SKM-1 treated with dmso at 0.1 percent for 144 hours (cell line): ENCODE data around the gene FASTKD2.

Experiments used
- DNase-seq: peaks from one replicate; lab custom pipeline; 2025; ENCODE audit not compliant: unreplicated experiment; lab: John Stamatoyannopoulos, UW

The FASTKD2 gene

DNA sequence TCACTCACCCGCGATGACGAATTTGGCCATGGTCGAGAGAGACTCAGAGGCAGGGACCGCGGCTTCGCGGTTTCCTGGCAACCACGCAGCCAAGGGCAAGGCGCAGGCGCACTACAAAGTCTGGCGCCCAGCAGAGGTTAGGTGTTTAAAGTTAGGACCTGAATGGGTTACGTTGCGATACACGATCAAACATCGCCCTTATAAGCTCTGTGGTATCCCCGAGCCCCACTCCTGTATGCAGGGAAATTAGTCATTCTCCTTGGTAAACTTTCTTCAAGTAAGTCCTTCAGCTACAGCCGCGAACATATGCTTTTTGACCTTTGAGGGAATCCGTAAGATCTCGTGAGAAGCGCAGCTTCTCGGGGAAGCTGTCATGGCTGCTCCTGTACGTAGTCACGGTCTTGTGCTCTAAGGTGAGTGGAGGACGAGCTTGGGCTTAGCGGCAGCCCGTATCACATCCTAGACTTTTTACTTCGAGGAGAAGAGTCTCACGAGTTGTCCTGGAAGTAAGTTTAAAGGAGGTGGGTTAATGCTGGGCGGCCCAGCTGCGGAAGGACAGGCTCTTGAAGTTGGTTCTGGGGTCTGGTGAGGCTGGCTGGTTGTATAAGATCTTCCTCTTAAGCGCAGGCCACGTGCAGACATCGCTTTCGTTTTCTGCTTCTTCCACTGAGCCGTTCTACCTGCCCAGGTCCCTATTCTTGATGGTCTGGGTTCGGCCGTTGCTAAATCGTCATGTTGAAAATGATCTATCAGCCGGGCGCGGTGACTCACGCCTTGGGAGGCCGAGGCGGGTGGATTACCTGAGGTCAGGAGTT, at the start of gene FASTKD2, which contains the start of gene MDH1B:
Gene FASTKD2 (plus strand): TSS at position 365 of the 815 bp plus-strand sequence. CDS start 1,088 bp downstream, outside the sequence.
Gene MDH1B (minus strand): TSS at position 87 of the 815 bp plus-strand sequence. CDS start 57 bp downstream, at position 30.
- peak; percentile 85 for DNase-seq

DNA sequence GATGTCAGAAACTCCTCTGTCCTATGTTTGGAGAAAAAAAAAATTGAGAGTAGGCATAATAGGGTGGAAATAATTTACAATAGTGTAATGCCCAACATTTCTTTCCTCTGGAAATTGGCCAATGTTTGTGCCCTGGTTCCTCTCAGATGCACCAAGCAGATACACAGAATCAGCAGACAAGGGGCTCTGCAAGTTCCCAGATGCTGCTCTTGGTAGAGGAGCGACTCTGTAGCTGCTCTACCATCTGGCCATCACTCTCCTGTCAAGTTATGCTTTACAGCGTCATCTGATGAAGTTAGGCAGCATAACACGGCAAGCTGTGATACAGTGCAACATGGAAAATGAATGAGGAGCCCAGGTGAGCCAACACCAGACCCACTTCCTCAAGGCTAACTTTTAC, 48.8 kb upstream of the FASTKD2 start:
- DNase-seq, result no peak

DNA sequence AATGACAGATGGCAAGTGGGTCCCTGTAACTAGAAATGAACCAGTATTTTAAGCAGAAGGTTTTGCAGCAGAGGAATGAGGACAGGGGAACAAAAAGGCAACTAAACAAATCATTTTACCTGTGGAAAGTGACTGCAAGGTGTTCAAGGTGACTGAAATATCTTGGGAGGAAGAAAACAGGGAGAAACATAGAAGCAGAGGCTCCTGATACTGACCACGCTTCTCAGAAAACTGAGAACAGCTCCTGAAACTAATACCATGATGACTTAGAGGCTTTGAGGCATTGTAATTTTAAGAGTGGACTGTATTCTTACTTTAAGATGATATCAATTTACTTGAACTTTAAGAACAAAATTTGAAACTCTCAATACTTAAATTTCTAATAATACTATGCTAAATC, 47.1 kb upstream of the FASTKD2 start, which contains the start of gene DYTN:
Gene DYTN (minus strand): TSS at position 101 of the 400 bp plus-strand sequence. CDS start 117 bp downstream, outside the sequence.
- no peak for DNase-seq

DNA sequence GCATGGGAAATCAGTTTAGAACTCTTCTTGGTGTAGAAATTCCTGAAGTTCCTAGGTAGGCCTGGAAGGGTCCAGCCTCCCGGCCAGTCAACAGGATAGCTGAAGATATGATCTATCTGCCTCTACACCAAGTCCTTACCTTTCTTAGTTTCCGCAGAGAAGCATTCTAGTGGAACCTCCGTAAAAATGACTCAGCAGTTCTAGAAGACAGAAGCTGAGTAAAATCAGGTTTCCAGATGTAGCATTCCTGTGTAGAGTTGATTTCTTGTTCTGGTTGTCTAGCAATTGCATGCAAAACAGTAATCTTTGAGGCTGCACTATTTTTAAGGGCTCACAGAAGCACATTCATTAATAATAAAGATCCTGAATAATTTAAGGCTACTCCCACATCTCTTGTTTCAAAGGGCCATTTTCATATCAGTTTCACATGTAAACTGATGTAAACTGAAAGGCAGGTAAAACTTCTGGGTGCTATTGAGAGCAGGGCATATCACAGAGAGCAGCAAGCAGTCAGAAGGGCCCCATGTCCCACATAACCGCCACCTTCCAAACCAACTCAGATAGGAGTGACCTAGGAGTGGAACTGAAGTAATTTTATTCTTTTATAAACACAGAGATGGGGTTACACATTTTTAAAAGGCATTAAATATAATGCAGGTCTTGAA, 44.0 kb upstream of the FASTKD2 start:
- no peak for DNase-seq

DNA sequence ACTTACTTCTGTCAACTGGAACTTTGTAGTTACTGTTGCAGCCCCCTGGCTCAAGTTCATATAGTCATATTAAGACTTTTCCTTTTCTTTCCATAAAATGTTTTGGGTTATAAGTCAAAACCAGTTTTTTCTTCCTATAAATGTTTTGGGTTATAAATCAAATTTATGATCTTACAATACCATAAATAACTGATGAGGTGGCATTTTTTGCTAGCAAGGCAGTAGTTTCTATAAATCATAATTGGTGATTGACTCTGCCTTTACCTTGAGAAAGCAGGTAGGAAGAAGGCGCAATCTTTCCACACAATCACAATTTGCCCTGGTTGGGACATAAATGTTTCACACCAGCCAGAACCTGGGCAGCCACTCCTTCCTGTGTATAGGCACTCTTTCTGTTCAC, 42.1 kb upstream of the FASTKD2 start:
- no peak for DNase-seq

DNA sequence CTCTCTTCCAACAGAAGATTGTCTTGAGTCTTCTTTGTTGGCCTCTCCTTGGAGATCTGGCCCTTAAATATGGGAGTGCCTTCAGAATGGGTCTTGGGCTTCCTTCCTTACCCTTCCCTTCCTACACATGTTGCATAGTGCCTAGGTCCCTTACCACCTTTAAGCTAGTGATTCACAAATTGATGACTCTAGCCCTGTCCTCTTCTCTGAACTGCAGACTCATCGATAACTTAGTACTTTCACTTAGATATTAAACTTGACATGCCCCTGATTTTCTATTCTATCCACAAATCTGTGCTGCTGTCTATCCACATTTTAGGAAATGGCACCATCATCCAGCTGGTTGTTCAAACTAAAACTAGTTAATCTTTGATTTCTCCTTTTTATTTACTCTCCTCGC, 38.1 kb upstream of the FASTKD2 start:
- DNase-seq, result no peak

GRCh38 chr2:206728277-206729199, 36.9 kb upstream of the FASTKD2 start:
- no peak for DNase-seq

DNA sequence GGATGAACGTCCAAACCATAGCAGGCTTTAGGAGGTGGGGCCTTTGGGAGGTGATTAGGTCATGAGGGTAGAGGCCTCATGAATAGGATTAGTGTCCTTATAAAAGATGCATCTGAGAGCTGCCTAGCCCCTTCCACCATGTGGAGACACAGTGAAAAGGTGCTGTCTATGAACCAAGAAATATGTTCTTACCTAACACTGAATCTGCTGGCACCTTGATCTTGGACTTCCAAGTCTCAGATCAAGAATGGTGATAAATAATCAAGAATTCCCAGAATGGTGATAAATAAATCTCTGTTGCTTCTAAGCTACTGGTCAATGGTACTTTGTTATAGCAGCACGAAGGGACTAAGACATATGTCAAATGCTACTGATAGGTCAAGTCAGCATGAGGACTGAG, 32.1 kb upstream of the FASTKD2 start:
- no peak for DNase-seq

GRCh38 chr2:206736935-206737334, 28.5 kb upstream of the FASTKD2 start:
- no peak for DNase-seq

DNA sequence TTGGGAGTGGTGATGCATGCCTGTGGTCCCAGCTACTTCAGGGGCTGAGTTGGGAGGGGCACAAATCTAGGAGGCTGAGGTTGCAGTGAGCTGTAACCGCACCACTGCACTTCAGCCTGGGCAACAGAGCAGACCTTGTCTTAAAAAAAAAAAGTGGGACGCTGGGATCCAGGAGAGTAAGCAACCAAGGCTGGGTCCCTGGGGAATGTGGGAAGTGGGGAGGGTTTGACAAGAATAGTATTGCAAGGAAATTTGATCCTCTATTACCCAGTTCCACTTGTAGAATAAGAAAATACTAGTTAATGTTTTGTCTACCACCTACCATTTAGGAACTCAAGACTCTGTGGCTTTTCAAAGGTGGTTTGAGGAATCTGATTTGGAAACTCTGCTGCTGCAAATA, 26.1 kb upstream of the FASTKD2 start:
- no peak for DNase-seq

GRCh38 chr2:206740800-206741199, 24.6 kb upstream of the FASTKD2 start:
- no peak for DNase-seq

- DNase-seq, result no peak
Measured at GRCh38 chr2:206756816-206757215, 8.6 kb upstream of the FASTKD2 start.

GRCh38 chr2:206764673-206765241, 649 bp upstream of the FASTKD2 start:
- no peak for DNase-seq

DNA sequence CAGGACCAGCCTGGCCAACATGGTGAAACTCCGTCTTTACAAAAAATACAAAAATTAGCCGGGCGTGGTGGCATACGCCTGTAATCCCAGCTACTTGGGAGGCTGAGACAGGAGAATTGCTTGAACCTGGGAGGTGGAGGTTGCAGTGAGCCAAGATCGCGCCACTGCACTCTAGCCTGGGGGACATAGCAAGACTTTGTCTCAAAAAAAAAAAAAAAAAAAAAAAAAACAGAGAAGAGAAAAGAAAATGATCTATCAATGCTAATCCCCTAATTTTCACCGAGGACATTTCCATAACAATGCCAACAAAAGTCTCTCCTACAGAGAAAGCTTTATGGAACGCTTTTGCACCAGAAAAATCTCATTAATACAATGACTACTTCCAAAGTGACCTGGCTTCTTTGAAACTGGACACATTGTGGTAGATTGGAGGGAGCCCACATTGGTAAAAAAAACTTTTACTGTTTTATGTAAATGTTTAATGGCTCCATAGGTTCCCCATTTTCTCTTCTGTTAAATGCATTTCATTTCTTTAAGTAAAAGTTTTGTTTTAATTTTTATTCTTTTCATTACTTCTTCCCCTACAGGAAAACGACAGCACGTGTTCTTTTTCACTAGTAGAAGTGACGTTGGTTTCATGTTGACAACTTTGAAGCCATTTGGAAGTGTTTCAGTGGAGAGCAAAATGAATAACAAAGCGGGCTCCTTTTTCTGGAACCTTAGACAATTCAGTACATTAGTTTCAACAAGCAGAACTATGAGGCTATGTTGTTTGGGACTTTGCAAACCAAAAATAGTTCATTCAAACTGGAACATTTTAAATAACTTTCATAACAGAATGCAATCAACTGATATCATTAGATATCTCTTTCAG, 888 bp downstream of the FASTKD2 start:
- DNase-seq, result no peak

DNA sequence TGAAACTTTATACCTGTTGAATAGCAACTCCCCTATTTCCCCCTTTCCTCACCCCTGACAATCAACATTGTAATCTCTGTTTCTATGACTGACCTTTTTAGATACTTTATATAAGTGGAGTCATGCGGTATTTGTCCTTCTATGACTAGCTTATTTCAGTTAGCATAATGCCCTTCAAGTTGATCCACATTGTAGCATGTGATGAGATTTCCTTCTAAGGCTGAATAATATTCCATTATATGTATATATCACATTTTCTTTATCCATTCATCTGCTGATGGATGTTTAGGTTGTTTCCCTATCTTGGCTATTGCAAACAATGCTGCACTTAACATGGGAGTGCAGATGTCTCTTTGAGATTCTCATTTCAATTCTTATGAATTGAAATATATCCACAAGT, 9.5 kb downstream of the FASTKD2 start:
- DNase-seq, result no peak

DNA sequence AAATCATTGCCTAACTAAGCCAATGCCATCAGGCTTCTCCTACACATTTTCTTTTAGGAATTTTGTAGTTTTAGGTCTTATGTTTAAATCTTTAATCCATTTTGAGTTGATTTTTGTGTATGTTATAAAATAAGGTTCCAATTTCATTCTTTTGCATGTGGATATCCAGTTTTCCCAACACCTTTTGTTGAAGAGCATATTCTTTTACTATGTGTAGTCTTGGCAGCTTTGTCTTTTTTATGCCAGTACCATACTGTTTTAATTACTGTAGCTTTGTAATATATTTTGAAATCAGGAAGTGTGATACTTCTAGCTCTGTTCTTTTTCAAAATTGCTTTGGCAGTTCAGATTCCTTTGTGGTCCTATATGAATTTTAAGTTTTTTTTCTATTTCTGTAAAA, 11.0 kb downstream of the FASTKD2 start:
- no peak for DNase-seq

GRCh38 chr2:206780671-206781070, 15.3 kb downstream of the FASTKD2 start:
- no peak for DNase-seq

DNA sequence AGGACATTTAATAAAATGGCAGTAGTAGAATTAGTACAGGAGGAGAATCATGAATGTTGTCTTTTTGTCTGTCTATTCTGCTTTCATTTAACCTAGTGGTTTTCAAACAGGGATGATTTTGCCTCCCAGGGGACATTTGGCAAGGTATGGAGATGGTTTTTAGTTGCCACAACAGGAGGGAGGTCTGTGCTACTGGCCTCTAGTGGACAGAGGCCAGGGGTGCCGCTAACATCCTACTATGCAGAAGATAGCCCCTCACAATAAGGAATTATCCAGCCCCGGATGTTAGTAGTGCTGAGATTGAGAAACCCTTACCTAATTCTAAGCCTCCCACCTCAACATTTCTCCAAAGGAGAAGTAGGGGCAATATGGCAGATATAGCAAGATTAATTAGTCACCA, 18.3 kb downstream of the FASTKD2 start:
- DNase-seq, result no peak

- DNase-seq, result no peak
Measured at GRCh38 chr2:206784559-206785353, 19.4 kb downstream of the FASTKD2 start.
